HG02623 (cell line): ENCODE results near the gene ZFYVE28.

Experiments used
- ATAC-seq: cut with Tn5 transposase; IDR thresholded peaks from one replicate; pipeline ENCODE4 v1.9.1; 2021; ENCODE audit warnings: moderate library complexity; ENCODE audit not compliant: unreplicated experiment

The ZFYVE28 gene

DNA sequence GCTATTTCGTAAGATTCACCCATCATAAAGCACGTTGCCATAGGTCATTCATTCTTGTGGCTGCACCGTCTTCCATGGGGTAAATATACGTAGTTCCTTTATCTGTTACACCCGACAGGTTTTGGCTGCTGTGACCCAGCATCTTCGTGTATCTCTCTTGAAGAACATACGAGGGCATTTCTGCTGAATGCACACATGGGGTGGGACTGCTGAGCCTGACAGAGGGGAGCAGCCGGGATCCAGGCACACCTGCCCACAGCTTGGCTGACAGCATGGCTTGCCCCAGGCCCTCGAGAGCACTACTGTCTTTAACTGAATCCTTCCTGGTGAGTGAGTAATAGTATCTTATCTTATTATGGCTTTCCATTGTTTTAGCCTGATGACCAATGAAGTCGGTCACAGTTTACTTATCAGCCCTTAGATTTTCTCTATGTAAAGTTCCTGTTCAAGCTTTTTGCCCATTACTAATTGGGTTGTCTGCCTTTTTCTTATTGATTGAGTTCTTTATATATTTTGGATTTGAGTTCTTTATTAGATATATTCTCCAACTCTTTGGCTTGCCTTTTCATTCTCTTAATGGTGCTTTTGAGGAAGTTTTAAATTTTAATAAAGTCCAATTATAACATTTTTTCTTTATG lies 111.6 kb downstream of the ZFYVE28 start:
- ATAC-seq = no peak

DNA sequence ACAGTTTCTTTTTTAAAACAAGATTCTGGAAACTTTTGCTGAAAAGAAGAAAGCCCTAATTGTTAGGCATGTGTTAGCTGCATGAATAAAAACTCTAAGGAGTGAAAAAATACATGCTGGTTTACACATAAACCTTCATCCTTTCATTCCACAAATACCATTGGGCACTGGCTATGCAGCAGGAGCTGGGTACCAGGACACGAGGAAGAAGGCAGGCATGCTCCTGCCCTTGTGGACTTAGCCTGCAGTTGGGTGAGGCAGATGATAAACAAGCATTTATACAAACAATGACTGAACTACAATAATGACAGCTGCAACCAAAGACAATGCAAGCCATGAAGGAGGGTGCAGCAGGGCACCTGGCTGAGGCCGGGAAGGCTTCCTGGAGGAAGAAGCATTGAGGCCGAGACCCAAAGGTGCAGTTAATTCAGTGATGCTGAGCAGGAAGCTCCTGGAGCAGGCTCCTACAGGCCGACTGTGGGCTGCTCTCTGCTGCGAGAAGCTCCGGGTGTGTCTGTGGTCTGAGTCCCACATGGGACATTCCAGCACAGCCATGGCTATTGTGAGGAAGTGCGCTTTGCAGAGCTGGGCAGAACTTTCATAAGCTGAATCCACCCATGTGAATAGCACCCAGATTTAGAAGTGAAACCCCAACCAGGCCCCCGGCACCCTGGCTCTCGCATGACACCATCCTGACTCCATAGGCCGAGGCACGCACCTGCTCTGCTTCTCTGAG lies 112.5 kb downstream of the ZFYVE28 start:
- no peak for ATAC-seq

- ATAC-seq = no peak
These were observed 113.4 kb downstream of the ZFYVE28 start for GRCh38 chr4:2304877-2305561.

DNA sequence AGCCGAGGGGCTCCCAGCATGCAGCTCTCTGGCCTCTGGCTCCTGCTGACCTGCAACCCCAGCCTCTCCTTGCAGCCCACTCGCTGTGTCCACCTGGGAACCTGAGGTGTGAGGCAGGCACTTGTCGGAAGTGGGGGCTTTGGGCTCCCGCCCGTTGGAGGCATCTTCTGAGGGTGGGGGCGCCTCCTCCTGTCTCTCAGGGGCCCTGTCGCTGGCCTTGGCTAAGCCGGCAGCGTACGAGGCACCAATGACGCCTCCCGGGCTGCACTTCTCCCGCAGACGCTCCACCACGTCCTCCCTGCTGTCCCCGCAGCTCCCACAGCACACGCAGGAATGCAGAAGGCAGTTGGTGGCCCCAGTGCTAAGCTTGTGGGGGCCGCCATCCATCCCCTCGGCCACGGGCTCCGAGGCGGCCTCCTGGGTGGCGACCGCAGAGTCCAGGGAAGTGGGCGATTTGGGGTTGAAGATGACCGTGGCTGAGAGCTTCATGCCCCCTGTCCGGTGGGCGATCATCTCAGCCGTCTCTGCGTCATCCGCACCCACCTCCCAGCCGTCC lies 114.0 kb downstream of the ZFYVE28 start:
- no peak for ATAC-seq

DNA sequence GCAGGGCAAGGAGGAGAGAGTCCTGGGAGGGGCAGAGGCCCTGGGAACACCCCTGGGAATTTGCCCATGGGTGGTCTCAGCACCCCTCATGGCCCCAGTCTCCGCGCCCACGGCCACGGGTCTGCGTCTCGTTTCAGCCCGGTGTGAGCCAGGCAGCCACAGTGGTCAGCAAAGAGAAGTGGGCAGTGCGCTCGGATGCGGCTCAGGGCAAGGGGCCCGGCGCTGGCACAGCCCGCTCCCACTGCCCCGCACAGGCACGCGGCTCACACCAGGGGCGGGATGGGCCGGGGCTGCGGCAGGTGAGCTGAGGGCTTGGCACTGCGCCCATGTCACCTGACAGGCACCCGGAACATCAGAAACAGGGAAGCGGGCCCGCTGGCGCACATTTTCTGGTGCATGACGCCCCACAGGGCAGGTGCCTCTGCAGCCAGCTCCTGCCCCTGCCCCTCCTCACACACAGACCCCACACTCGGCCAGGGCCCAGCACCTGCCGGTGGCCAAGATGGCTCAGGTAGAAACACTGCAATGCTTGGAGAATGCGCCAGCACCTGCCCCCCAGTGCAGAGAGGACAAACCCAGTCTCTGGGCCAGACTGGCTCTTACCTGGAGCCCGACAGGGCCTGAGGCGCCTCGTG lies 114.6 kb downstream of the ZFYVE28 start:
- no peak for ATAC-seq

DNA sequence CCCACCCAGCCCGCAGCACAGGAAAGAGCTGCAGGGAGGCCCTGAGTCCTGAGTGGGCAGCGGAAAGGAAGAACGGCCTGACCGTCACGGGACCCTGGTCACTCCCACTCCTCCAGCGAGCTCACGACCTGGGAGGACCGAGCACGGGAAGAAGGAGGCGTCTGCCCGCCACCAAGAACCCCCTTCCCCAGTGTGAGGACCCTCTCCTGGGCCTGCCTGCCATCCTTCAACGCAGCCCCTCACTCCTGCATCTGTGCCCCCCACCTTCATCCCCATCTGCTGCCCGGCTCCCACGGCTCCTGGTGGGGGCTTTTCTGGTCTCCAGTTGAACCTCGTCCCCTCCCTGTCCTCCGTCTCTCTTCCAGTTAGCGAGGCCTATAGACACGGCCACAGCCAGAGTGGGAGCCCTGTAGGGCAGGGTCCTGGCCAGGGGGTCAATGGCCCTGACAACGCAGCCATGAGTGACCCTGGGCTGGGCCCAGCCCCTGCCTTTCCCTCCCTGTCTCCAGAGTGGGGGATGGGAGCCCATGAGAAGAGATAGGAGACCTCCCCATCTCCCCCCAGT lies 115.2 kb downstream of the ZFYVE28 start:
- ATAC-seq = no peak

DNA sequence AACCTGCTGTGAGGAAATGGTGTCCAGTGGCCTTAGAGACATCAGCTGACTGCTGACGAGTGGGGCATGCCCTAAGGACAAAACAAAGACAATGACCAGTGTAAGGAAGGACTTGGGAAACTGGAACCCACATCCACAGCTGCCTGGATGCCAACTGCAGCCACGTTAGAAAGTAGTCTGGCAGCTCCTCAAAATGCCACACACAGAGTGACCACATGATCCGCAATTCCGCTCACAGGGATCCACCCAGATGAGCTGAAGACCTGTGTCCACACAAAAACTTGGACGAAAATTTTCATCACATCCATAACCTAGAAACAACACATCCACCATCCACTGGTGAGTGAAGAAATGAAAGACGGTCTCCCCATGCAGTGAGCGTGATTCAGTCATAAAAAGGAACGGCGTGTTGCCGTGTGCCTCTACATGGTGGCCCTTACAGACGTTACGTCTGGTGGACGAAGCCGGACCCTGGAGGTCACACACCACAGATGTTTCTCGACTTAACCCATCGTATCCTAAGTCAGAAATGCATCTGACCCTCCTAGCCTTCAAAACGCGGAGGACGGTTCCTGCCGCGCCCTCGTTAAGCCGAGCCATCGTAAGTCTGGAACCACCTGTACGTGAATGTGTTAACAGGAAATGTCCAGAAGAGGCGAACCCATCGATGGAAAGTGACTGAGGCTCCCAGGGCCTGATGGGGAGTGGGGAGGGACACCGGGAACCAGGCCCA lies 115.9 kb downstream of the ZFYVE28 start:
- ATAC-seq = no peak

- ATAC-seq = no peak
These were observed 116.6 kb downstream of the ZFYVE28 start for GRCh38 chr4:2301806-2302205.

DNA sequence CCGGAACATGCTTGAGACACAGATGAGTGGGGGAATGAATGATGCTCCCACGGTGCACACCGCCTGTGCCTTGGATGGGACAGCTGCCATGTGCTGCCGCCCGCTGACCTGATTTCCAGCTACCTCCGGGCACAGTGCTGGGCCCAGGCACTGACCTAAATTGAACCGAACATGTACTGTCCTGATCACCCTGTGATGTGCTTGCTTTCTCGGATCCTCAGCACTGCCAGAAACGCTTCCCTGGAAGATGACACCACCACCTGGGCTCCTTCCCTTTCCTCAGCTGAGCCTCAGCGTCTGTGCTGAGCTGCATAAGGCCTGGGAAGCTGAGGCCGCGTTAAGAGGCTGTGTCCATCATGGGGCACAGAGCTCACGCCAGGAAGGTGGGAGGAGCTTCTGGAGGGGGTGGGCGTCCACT lies 117.2 kb downstream of the ZFYVE28 start:
- ATAC-seq = no peak

DNA sequence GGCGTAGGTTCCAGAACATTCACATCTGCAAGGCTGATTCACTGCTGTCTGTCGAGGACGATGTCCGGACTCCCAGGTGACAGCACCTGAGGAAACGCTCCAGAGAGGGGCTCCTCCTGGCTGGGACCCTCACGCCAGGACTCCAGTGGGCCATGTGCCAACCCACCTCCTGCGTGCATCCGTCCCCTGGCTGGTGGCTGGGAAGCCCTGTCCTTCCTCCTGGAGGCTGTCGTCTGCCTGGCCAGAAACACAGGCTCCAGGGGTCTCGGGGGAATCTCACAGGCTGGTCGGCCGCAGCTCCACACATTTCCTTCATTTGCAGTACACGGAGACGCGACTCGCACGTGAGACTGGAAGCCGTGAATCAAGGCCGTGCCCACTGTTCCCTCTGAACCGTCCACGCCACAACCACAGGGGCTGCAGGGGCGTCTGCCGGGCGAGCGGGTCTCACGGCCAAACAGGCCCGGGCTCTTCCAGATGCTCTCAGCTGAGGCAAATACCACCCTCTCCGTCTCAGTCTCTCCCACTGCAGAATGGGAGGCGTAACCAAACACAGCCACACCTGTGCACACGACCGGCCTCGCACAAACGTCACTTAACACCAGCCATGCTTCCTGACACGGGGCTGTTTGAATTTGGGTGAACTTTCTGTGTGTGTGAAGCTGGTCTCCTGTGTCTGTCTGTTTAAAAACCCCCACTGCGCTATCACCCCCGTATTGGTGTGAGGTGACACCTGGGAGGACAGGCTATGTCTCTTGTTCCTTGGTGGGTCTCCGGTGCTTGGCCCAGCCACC lies 117.8 kb downstream of the ZFYVE28 start:
- ATAC-seq = no peak

GRCh38 chr4:2299794-2300193 lies 118.7 kb downstream of the ZFYVE28 start:
- ATAC-seq = no peak

- no peak for ATAC-seq
These were observed 119.9 kb downstream of the ZFYVE28 start for GRCh38 chr4:2298532-2298991.

GRCh38 chr4:2297606-2298531 lies 120.6 kb downstream of the ZFYVE28 start:
- no peak for ATAC-seq

- no peak for ATAC-seq
These were observed 121.5 kb downstream of the ZFYVE28 start for GRCh38 chr4:2296631-2297601.

GRCh38 chr4:2295900-2296442 lies 122.5 kb downstream of the ZFYVE28 start:
- no peak for ATAC-seq

GRCh38 chr4:2295500-2295899 lies 122.9 kb downstream of the ZFYVE28 start:
- ATAC-seq = no peak

GRCh38 chr4:2292646-2293108 lies 125.8 kb downstream of the ZFYVE28 start:
- ATAC-seq = no peak
